ENCODE measurements around the gene PTPRT. TPM values are rescaled to one million over a fixed set of nuclear protein-coding genes. Genes with fewer than 3 reads are reported as not detected.

The PTPRT gene
- total RNA-seq, 1 donor from 2014 or later, result not detected

DNA sequence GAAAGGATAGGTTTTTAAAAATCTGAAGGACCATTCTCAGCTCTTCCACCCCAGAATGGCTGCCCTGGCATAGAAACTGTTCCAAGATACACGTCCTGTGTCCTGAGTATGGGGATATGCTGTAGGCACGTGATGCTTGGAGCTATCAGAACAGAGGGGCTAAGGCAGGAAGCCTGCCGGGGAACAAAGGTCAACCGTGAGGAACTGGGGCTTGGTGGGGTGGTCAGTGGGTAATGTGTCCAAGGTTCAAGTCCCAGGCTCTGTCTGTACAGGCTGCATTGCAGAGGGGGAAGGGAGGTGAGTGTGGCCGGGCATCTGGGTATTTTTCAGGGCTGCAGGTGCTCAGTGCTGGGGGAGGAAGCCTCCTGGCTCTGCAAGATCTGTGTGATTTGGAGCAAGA, 1092.0 kb downstream of the PTPRT start:
- no peak for DNase-seq

DNA sequence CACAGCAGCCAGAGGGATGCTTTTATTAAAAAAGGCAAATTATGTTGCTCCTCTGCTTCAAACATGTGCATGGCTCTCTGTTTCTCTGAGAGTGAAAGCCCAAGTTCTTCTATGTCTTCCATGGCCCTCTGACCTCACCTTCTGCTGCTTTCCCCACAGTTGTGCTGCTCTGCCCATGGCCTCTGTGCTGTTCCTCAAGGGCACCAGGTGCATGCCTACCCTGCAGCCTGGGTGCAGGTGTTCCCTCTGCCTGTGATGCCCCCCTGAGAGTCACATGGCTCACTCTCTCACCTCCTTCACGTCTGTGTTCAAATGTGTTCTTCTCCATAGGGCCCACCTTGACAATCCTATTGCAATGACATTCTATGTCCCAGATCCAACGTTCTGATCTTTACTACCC, 1094.5 kb downstream of the PTPRT start:
- no peak for DNase-seq

DNA sequence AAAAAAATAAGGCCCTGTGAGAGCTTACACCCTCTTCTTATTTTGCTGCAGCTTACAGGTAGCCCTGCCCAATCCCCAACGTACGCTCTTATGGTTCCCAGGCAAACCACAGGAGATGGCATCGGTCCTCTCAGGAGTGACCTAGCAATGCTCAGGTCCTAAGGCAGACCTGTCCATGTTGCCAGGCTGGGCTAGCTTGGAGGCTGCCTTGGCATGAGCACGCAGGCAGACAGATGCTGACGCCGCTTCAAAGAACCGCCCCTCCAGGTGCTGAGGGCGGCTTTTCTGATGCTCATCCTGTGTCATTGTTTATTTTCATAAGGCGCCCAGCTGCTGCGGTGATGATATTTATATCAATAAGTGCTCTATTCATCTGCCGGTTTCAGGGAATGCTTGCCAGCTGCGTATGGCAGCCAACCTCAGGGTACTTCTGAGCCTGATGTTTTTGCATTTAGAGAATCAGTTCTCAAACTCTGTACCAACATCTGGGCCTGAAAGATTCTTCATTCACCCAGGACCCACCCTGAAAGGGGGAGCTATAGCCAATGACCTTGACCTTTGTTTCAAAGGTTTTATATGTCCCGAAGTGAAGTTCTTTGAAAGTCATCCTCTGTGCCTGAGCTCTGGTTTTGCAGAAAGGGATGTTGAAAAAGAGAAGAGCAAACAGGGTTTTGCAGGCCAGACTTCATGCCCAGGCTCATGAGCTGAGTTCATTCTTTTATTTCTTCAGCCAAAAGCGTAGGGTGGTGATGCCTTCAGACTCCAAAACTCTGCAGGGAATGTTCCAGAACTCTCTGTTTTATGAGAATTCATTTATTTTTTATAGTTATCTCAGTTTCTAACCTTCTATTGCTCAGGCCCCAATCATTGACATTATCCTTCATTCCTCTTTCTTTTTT, 1095.9 kb downstream of the PTPRT start:
- DNase-seq, result no peak

DNA sequence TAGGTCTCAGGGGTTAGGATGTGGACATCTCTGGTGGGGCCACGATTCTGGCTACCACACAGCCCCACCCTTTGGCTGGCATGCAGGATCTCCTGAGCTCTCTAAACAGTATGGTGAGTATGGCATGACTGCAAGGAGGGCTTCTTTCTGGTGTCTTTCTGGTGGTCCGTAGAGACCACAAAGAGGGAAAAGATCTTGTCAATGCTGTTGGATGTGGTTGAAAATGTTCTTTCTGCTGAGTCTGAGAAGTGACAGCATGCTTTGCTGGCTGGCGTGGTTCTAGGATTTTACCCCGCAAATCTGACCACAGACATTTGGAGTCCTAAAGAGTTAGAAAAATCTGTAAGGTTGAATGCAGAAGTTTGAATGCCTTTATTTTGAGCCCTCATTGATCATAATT, 1096.7 kb downstream of the PTPRT start:
- no peak for DNase-seq

DNA sequence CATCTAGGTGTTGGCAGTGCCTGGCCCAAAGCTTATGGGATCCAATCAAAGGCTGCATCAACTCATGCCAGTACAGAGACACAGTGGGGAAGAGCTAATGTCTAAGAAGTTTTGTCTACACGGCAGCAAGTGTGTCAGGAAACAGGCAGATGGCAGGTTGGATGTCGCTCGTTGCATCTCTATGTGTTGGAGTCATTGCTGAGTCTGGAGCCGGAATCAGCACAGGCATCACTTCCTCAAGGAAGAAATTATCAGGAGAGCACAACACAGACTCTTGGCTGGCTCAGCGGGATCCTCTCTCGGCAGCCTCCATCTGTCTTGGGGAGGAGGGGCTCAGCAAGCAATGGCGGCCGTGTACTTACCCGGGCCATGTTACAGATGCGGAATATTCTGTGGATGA, 1104.3 kb downstream of the PTPRT start:
- no peak for DNase-seq

DNA sequence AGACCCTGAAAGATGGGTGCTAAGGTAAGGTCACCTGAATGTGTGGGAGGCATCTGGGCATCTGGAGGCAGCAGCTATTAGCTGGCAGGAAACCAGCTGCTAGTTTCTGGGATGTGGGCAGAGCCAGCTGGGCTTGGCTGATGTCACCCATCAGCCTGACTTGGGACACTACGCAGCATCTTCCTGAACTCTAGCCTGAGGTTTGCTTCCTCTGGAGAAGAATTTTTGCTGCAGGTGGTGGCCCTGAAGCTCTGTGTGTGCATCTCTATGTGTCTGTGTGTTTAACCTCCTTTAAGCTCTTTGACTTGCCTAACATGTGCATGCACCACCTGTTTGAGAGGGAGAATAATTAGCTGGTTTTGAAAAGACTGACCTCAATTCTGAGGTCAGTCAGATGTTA, 1106.4 kb downstream of the PTPRT start:
- no peak for DNase-seq

DNA sequence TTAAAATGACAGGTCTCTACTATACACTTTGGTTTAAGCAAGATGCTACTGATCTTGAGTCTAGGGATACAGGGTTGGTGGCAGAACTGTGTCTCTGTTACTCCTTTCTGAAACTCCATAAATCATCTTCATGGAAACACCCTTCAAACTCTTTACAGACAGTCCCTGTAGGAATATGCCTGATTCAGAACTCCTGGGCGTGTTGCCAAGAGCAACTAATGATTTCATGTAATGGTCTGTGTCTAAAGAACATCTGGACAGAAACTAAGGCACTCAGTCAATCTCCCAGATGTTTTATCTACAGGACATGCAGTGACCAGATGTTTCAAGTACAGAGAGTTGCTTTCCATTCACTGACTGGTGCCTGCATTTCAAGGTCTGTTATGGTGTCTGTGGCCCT, 1107.1 kb downstream of the PTPRT start:
- DNase-seq, result no peak

DNA sequence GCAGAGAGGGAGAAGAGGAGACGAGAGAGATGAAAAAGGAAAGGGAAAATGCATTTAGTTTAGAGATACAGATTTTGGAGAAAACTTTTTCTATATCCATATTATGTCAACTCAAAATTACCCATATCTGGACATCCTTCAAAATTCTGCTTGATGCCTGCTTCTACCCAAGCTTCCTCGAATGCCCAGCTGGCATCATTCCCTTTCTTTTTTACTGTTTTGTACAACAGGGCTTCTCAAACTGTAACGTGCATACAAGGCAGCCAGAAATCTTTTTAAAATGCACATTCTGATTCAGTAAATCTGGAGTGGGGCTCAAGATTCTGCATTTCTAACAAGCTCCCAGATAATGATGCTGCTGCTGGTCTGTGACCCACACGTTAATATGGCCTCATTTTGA, 1108.8 kb downstream of the PTPRT start:
- DNase-seq, result no peak

DNA sequence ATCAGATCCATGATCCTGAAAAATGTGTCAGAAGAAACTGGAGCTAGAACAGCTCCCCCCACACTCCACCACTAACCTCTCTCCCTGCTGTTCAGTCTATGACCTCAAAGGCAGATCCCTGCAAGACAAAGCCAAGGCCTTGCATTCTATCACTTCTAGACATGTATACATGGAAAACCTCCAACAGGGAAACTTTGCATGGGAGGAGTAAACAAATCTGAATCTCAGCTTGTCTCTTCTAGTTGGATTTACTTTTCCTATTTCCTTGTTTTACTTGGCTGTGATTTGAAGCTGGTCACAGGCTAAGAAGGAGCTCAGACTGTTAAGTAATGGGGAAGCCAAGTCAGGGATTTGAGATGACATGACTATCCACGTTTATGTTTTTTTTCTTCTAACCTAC, 1114.8 kb downstream of the PTPRT start:
- DNase-seq, result no peak

DNA sequence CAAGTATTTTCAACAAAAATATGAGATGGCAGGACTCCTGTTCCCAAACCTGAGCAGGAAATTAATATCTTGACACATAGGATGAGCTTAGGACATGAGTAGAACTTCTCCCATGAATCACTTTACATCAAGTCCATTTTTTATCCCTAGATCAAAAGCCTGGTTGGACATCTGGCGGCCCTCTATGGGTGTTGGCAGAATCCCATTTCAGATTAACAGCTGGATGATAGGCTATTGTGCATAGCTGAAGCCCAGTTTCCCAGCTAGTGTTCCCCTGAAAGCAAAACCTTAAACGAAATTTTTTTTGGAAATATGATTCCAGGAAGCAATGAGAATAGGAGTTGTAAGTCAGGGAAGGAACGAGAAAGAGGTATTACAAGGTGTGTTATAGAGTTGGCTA, 1122.1 kb downstream of the PTPRT start:
- DNase-seq, result no peak

DNA sequence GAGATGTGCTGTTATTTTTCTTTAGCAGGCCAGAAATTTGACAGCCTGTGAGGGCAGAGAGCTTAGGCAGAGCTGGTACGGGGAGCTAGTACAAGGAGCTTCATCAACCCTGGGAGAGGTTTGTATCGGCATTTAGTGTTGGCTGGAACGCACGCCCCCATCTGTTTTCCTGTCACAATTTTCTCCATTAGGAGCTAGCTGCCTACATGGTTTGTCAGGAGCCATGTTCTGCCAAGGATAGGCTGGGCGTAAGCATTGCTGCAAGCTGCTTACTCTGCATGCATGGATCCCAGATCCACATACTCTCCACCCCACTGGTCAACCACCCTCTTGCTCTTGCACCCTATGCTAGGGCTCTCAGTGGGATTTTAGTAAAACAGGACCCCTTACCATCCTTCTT, 1122.5 kb downstream of the PTPRT start:
- DNase-seq, result no peak

DNA sequence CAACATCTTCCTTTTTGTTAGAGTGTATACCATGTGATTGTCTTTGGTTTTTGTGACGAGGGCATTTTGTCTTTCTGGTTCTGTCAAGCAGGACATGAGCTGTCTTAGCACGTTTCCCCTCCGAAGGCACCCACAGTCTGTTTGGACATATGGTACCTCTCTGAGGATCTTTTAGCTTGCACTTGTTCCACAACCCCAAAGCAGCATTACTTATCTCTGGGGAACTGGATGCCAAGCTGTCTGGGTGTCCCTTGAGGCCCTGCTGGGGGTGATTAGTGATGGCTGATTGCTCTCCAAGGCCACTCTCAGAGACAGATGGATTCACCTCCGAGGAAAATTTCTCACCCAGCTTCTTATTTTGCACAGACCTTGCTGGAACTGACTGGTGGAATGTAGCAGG, 1126.6 kb downstream of the PTPRT start:
- DNase-seq, result no peak

DNA sequence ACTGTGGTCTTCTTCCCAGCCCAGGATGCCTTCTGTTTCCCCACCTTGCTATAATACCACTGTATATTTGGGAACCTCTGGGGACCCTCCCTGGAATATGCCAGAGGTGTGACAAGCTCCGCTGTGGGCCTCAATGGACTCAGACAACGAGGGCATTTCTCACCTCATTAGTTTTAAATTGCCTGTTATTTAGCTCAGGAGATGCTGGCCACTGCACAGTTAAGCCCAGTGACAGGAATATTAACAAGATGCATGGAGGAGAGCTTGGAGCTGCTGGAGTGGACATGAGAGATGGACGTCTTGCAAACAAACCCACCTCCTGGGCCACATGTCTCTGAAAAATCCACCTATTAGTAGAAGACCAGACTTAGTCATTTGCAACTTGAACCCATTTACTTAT, 1136.4 kb downstream of the PTPRT start:
- DNase-seq, result no peak

DNA sequence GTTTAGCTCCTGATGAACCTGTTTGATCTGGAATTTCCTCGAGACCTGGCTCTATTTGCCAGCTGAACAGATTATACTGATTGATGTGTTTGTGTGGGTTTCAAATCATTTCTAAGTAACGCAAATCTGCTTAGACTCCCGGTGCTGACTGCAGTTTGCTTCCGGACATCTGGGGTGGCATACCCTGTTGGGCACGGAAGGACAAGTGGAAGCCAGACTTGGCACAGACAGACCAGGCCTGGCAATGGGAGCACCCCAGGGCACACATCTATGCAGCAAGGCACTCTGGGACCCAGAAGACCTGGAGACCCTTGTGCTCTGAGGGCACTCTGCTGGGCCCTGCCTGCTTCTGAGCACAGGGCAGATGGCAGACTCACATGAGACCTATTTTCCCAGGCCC, 1137.8 kb downstream of the PTPRT start:
- DNase-seq, result no peak

DNA sequence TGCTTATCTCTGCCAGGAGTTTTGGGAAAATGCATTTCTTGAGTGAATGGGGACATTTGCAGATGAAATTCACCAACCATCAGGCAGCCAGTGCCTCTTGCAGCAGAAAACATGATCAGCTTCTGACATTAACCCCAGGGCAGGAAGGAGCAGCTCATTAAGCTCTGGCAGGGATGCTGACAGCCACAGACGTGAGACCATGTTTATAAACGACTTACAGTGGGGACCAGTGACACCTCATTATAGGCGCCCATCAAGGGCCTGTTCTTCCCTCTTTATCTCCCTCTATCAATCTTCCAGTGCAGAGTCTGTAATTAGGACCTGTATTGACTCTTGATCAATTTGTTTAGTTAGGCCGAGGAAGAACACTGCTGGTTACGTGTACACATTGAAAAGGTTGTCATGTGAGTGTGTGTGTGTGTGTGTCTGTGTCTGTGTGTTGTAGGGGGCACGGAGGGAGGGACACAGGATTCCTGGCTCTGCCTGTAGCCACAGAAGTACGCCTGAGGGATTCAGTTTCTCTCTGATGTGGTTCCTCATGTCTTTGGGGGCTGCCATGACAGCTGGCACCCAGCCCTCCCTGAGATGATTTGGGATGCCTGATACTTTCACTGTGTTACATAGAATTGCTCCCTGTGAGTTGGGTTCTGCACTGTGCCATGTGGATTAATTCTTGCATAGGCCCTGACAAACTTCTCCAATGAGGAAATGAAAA, 1143.2 kb downstream of the PTPRT start:
- DNase-seq, result no peak

DNA sequence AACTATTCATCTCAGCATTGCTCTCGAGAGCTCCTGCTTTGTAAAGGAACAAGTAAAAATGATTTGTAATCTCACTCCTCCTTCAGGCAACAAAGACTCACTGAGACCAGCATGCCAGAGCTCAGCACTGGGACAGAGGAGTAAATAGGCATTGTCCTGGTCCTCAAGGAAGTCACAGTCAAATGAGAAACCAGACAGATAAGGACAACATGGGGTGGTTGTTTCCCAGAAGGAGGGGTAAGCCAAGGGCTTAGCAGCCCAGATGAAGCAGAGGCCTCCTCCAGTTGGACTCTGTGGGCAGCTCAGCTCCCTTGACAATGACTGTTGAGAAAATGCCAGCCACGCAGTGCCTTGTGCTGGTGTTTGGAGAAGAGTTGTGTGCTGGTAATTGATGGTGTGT, 1145.8 kb downstream of the PTPRT start:
- no peak for DNase-seq

DNA sequence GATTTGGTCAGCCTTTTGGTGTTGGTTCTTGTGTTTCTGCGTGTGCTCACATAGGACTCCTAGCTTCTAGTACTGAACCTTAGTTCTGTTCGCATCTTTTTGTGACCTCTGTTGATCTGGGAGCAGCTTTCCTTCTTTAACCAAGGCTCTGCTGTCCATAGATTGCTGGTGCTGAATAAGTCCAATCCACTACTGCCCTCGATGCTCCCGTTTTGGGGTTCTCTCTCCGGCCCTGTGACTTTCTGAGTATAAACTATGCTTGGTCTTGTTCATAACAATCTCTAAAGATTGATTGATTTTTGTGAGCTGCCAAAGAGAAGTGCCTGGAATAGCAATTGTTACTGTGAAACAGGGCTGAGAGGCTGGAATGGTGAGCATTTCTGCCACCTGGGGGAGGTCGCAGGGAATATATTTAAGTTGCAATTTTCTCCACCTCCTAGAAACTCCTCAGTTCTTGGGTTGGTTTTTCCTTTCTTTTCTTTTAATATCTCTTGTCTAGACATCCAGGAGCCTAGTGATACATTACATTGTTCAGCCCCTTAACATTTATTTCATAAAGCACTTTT, 1148.6 kb downstream of the PTPRT start:
- DNase-seq, result no peak

DNA sequence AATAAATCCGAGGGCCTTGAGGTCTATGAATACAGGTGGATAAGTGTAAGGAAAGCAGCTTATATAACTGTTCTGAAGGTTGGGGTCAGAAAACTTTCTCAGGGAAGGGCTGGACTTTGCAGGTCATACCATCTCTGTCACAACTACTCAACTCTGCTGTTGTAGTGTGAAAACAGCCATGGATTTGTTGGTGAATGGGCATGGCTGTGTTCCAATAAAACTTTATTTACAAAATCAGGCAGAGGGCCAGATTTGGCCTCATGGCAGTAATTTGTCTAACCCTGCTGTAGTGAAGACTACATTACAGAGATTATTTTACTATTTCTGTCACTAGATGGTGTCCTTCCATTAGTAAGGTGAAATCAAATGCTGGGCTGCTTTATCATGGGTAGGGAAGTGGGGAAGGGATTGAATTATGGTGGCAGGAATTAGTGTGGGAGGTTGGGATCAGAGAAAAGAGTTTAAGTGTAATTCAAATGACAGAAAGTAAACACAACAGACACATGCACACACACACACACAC, 1161.9 kb downstream of the PTPRT start:
- DNase-seq, result no peak

DNA sequence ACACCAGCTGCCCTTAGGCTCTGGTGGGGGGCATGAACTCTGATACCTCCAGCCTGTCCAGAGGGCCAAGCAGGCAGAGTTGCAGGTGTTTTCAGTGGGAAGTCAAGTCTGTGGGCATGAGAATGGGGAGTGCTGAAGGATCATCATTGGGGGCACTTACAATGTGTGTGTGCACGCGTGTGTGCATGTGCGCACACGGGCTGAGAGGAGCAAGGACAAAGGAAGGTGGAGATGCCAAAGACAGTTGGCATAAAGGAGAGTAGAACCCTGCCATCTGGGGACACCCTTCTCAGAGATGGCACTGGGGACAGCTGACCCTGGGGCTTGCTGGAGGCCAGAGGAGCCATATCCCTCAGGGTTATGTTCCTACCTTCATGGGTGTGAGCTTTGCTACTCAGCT, 1163.1 kb downstream of the PTPRT start:
- no peak for DNase-seq

DNA sequence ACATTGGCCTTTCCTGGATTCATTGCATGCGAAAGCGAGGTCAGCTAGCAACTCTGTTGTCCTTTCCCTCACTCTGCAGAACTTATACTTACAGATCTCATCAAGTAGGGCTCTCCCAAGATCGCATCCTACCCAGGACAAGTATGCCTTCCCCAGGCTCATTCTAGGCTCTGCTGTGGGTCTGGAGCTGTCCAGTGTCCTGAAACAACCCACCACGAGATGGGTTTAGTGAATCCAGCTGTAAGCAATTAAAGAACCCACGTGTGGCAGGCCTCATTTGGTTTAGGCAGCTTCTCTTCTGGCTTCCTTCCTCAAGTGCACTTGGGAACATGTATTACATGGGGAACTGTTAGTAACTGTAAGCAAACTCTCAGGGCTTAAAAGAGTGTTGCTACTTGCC, 1165.1 kb downstream of the PTPRT start:
- no peak for DNase-seq

Measured in dermis blood vessel endothelial cell (primary cell).